Omental fat pad (tissue), 4 donors: Measurements from ENCODE around the gene PDGFD. TPM values are rescaled to one million over a fixed set of nuclear protein-coding genes. Genes with fewer than 3 reads are reported as not detected.

ENCODE experiments used
- ATAC-seq: fragments of 150-250 bp; one replicate; pipeline ENCODE4 v1.9.1; 2016; ENCODE audit warnings: mild to moderate bottlenecking, moderate library complexity; ENCODE audit not compliant: low FRiP score
- DNase-seq: peaks from one replicate; pipeline ENCODE4 v3.0.0-alpha.2; 2019; ENCODE audit warnings: low spot score
- CTCF ChIP-seq, 3 donors: fragments of 450-650 bp; IDR thresholded peaks; one replicate each; pipeline ENCODE4 v1.5.1; 2016 to 2017; ENCODE audit warnings: antibody characterized with exemption in 3 of 3, mild to moderate bottlenecking in 3 of 3, moderate library complexity in 2 of 3
- total RNA-seq, 4 donors: library from RNA; depleted of rRNA; stranded (reverse); fragments of >200 nt; gene quantifications; one replicate each; pipeline ENCODE4 v1.1.0, GENCODE V29; 2016

The PDGFD gene
- total RNA-seq, 4 donors from 2014 or later, result 11.3 to 63.1 (median 38.9) TPM

- no peak for TF ChIP-seq CTCF (IDR thresholded peaks at IDR 0.05)
- ATAC-seq, result no peak
- no peak for DNase-seq
Measured at GRCh38 chr11:103888541-103888951, 275.4 kb downstream of the PDGFD start.

- ATAC-seq, result no peak
- no peak for DNase-seq
- TF ChIP-seq CTCF (IDR thresholded peaks at IDR 0.05), result no peak
Measured at GRCh38 chr11:103887001-103887658, 276.8 kb downstream of the PDGFD start.

DNA sequence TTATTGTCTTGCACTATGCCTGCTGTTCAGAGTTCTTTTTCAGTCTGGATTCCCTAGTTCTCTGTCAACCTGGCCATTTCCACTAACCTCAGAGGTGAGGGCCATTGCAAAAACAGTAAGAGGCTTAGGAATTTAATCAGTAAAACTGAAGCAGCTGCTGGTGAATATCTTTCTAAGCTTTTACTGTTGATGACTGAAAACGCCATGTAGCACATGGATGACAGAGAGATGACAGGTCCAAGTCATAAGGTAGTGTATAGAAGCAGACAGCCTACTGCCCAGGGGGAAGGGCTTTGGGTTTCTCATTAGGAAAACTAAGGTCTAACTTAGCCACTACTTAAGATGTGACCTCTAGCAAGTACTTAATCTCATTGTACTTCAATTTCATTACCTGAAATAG is 280.1 kb downstream of the PDGFD start:
- DNase-seq, result no peak
- ATAC-seq, result no peak
- no peak for TF ChIP-seq CTCF (IDR thresholded peaks at IDR 0.05)

DNA sequence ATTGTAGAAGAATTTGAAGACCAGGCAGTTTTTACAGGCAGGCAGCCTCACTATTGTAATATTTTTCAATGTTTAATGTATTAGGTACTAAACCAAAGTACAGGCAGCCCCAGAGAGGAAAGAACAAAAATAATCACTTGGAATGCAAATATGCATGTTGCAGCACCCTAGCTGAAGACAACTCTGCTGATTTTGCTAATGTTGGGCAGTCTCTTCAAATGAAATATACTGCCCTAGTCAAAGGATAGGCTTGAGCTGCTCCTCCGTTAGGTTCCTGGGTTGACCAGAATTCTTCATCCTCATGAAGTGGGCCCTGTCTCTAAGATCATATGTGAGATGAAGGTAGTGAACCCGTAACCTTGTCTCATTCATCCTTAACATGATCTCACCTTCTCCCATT is 280.7 kb downstream of the PDGFD start:
- DNase-seq (no peak), ATAC-seq (no peak)
- TF ChIP-seq CTCF (IDR thresholded peaks at IDR 0.05), result no peak

- no peak for TF ChIP-seq CTCF (IDR thresholded peaks at IDR 0.05)
- DNase-seq, result no peak
- no peak for ATAC-seq
Measured at GRCh38 chr11:103881584-103881983, 282.4 kb downstream of the PDGFD start.

- no peak for DNase-seq
- no peak for ATAC-seq
- no peak for TF ChIP-seq CTCF (IDR thresholded peaks at IDR 0.05)
Measured at GRCh38 chr11:103880968-103881367, 283.0 kb downstream of the PDGFD start.

GRCh38 chr11:103878646-103879045 is 285.3 kb downstream of the PDGFD start:
- no peak for DNase-seq
- ATAC-seq, result no peak
- TF ChIP-seq CTCF (IDR thresholded peaks at IDR 0.05), result no peak
